Mucosa of rectum (tissue), 2 donors: Measurements from ENCODE around the gene BATF3.
A peak's percentile ranks its signal among the peaks of the same experiment; 100 is the strongest.

ENCODE experiments used
- H3K27ac ChIP-seq, 2 donors: one replicate each; pipeline ENCODE4 v1.7.0; 2013; ENCODE audit warnings: inconsistent platforms in 2 of 2, low read depth in 2 of 2, low read length in 2 of 2
- H3K27me3 ChIP-seq, 2 donors: one replicate each; pipeline ENCODE4 v1.7.0; 2013; ENCODE audit warnings: low read length in 2 of 2; ENCODE audit not compliant: control insufficient read depth in 2 of 2, insufficient read depth in 2 of 2
- H3K36me3 ChIP-seq, 2 donors: one replicate each; pipeline ENCODE4 v1.7.0; 2013; ENCODE audit warnings: low read length in 2 of 2; ENCODE audit not compliant: control insufficient read depth in 2 of 2, insufficient read depth in 2 of 2
- H3K4me1 ChIP-seq, 2 donors: one replicate each; pipeline ENCODE4 v1.7.0; 2013; ENCODE audit warnings: low read length in 2 of 2, mild to moderate bottlenecking in 1 of 2; ENCODE audit not compliant: control insufficient read depth in 2 of 2, insufficient read depth in 2 of 2
- H3K4me3 ChIP-seq, 2 donors: one replicate each; pipeline ENCODE4 v1.7.0; 2013; ENCODE audit warnings: low read length in 2 of 2
- H3K9ac ChIP-seq, 2 donors: one replicate each; pipeline ENCODE4 v1.7.0; 2013; ENCODE audit warnings: low read length in 2 of 2, low read depth in 1 of 2, mild to moderate bottlenecking in 1 of 2
- H3K9me3 ChIP-seq, 2 donors: one replicate each; pipeline ENCODE4 v1.7.0; 2013; ENCODE audit warnings: low read length in 2 of 2; ENCODE audit not compliant: control insufficient read depth in 2 of 2
- donor health status: healthy.
- donor health status: Normal muscosa, but diverticular disease.

BATF3 gene

GRCh38 chr1:212637902-212638301 lies 61.7 kb downstream of the BATF3 start:
- H3K4me1 ChIP-seq, result peaks cover 5% of the 10 kb centered on the region in 2 donors
- H3K36me3 ChIP-seq, result no peaks in the 10 kb centered on the region
- peaks cover 0 to 3% of the 10 kb centered on the region in 2 donors for H3K9me3 ChIP-seq
- H3K27ac ChIP-seq, result peak overlapping the region in 1 of 2 donors; percentile 2
- no peak overlapping the region for H3K4me3 ChIP-seq
- H3K9ac ChIP-seq, result no peak overlapping the region
- no peaks in the 10 kb centered on the region for H3K27me3 ChIP-seq
